Stimulated activated CD8-positive, alpha-beta memory T cell treated with anti-CD3 and anti-CD28 coated beads, Interleukin-4, amount 100 ng/mL, for 48 hours (primary cell): ENCODE measurements around the gene TMBIM4.
A peak's percentile ranks its signal among the peaks of the same experiment; 100 is the strongest.
"Not testable (repeated sequence)": the region's sequence is repeated elsewhere in the genome, so short reads cannot be mapped to it uniquely, and the experiment has no call there.

Experiments
- DNase-seq: peaks from one replicate; pipeline ENCODE4 v3.0.0-alpha.2; 2020

TMBIM4 gene, protein sequence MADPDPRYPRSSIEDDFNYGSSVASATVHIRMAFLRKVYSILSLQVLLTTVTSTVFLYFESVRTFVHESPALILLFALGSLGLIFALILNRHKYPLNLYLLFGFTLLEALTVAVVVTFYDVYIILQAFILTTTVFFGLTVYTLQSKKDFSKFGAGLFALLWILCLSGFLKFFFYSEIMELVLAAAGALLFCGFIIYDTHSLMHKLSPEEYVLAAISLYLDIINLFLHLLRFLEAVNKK

GRCh38 chr12:66169221-66170170 is at the start of gene TMBIM4:
TSS of gene TMBIM4 (minus strand) at chr12:66169996. CDS start at chr12:66169951, 45 bp downstream.
- peak; percentile 90 for DNase-seq

DNA sequence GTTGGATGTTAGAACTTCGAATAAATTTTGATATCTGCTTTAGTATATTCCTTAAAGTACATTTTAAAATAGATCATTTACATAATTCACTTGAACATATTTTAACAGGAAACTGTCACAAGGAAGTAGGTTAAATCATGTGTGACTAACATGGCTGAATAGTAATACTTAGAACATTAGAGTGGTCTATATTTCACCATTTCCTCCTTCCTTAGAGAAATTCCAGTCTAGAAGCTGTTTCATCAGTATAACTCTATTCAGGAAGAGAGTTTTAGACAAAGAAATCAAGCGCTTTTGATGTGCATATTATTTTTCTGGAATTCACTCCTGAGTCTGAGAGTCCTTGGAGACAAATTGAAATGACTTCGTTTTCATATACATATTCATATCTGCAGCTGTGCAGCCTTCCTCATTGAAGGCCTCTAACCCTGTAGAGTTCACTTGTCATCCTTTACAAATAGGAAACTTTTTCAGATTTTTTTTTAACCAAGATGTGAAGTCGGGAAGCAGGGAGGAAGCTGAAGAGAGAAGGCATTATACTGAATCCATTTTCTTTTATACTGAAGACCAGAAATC is 47.6 kb upstream of the TMBIM4 start:
- DNase-seq: no peak

GRCh38 chr12:66213011-66213410 is 43.2 kb upstream of the TMBIM4 start:
- DNase-seq: not testable (repeated sequence)

- DNase-seq: not testable (repeated sequence)
Measured at GRCh38 chr12:66211573-66211972, 41.8 kb upstream of the TMBIM4 start.

GRCh38 chr12:66210840-66211239 is 41.0 kb upstream of the TMBIM4 start:
- no peak for DNase-seq

- DNase-seq: no peak
Measured at GRCh38 chr12:66206141-66206540, 36.3 kb upstream of the TMBIM4 start.

GRCh38 chr12:66203820-66204219 is 34.0 kb upstream of the TMBIM4 start:
- DNase-seq: no peak

GRCh38 chr12:66199831-66200509 is 30.2 kb upstream of the TMBIM4 start:
- no peak for DNase-seq

DNA sequence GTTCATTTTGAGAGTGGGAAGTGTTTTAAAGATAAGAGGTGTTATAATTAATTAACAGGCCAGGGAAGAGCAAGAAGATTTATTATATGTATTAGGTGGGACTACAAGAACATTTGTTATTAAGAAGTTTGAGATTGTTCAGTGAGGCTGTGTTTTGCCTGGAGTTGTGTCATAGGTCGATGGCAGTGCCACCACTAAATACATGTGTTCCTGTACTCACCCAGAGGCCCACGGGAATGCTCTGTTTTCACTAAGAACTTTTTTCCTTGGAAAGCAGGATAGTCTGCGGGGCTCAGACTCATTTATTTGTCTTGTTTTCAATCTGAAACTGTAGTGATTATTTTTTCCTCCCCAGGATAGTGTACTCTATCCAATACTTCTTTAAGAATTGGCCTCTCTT is 29.3 kb upstream of the TMBIM4 start:
- DNase-seq: no peak

DNA sequence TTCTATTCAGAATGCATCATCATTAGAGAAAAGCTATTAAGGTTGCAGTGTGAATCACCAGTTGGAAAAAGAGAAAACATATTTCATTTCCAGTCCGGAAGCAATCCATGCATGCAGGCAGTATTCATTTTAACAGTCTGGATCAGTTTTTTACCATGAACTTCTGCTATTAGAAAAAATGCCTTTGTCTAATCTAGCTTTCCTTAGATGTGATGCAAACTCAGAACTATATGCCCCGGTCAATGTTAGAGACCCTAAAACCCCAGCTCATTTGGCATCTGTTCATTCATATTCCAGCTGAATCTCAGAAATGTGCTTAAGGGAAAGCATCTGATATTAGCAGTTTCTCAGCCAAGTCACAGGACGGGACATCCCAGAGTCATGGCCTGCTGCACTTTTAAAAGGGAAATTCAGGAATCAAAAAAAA is 27.7 kb upstream of the TMBIM4 start:
- DNase-seq: no peak

DNA sequence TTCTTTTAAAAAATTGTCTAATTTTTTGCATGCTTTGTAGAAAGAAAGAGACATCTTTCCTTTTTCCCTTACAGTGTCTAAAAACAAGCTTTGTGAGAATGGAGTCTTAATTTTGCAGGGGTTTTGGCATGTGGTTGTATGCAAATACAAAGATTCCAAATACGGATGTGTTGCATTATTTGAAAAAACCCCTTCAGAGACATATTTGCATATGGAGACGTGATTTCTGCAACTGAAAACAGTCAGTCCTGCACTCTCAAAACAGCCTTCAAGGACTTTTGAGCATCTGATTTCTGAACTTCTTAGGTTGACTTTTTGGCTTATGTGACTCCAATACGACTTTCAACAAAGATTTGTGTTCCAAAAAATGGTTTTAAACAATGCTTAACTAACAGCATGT is 27.0 kb upstream of the TMBIM4 start:
- no peak for DNase-seq

DNA sequence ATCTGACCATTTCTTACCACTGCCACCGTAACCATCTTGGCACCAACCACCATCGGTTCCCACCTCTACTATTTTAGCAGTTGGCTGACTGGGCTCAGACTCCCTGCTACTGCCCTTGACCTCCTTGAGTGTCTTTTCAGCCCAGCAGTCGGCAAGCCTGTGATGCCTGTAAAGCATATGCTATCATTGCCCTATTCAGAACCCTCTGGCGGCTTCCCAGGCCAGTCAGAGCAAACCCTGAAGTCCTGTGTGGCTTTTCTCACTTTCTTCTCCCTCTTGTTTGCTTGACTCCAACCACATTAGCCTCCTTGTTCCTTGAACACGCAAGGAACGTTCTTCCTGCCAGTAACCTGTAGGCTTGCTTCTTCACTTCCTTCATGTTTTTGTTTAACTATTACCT is 25.4 kb upstream of the TMBIM4 start:
- DNase-seq: no peak

GRCh38 chr12:66194122-66194521 is 24.3 kb upstream of the TMBIM4 start:
- no peak for DNase-seq

- no peak for DNase-seq
Measured at GRCh38 chr12:66191547-66192126, 21.8 kb upstream of the TMBIM4 start.

- DNase-seq: no peak
Measured at GRCh38 chr12:66190519-66191370, 20.9 kb upstream of the TMBIM4 start.

DNA sequence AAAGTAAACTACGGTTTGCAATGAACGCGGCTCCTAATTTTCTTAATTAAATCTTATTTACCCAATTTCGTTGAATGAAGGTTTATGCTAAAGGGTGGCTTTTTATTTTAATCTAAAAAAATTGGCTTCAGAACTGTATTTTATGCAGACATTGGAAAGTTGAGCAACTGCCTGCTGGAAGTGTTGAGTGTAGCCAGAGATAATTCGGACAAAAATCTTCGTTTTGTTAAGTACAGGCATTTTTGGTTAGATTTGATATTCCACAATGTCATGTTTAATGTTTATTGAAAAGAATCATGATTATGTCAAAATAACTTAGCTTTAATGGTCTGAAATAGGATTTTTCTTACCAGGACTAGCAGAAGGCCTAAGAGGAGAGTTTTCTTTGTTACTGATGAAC is 20.1 kb upstream of the TMBIM4 start:
- no peak for DNase-seq

- DNase-seq: no peak
Measured at GRCh38 chr12:66189486-66189843, 19.7 kb upstream of the TMBIM4 start.

DNA sequence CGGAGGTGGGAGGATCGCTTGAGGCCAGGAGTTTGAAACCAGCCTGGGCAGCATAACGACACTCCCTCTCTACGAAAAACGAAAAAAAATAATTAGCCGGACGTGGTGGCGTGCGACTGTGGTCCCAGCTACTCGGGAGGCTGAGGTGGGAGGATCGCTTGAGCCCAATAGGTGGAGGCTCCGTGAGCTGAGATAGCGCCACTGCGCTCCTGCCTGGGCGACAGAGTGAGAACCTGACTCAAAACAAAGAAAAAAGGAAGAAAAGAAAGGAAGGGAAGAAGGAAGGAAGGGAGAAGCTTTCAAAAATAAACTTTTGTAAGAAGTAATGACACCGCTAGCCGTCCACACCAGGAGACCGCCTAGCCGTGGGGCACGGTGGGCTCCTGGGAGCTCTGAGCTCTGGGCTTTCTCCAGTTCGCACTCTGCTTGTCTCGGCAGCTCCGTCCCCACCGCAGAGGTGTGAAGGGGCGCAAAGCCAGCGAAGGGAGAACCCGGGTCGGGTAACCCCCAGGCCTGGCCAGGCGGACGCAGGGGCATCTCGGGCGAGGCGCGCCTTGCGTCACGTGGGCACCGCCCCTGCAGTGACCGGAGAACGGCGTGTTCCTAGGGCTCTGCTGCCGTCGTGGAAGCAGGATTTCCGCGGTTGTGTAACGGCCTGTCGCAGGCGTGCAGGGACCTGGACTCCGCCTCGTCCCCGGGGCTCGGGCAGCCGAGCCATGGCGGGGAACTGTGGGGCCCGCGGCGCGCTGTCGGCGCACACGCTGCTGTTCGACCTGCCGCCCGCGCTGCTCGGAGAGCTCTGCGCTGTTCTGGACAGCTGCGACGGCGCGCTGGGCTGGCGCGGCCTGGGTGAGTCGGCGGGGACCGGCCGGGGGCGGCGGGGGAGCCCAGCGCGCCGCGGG is 19.0 kb upstream of the TMBIM4 start, which contains the start of gene IRAK3:
Gene IRAK3, plus strand, starts transcription at position 631 of the 902 bp plus-strand sequence. Its CDS starts 86 bp downstream, at position 717.
- peak; percentile 46 for DNase-seq

GRCh38 chr12:66187821-66188220 is 18.0 kb upstream of the TMBIM4 start:
- no peak for DNase-seq

- DNase-seq: no peak
Measured at GRCh38 chr12:66187036-66187435, 17.2 kb upstream of the TMBIM4 start.

DNA sequence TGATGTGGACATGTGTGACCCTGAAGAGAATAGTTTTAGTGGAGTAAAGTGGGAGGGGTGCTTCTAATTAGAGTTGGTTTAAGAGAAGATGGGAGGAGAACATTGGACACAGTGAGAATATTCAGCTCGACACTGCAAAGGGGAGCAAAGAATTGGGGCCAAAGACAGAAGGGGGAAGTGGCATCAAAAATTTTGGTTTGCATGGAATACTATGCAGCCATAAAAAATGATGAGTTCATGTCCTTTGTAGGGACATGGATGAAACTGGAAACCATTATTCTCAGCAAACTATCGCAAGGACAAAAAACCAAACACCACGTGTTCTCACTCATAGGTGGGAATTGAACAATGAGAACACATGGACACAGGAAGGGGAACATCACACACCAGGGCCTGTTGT is 15.0 kb upstream of the TMBIM4 start:
- not testable (repeated sequence) for DNase-seq
